Measurements from ENCODE around the gene NPHS1.
"Not testable (repeated sequence)": the region's sequence is repeated elsewhere in the genome, so short reads cannot be mapped to it uniquely, and the experiment has no call there.

NPHS1 gene

GRCh38 chr19:35852029-35852780 is at the start of gene NPHS1:
TSS of gene NPHS1 (minus strand) at chr19:35852504. CDS start at chr19:35851837, 667 bp downstream.
- DNase-seq (ENCODE audit: low read depth), result no peak

- peak; percentile 49 for DNase-seq (ENCODE audit: low read depth)
Observed at GRCh38 chr19:35901055-35901644, 48.8 kb upstream of the NPHS1 start.

- DNase-seq (ENCODE audit: low read depth), result peak; percentile 51
Observed at GRCh38 chr19:35899547-35900214, 47.4 kb upstream of the NPHS1 start.

- DNase-seq (ENCODE audit: low read depth), result no peak
Observed at GRCh38 chr19:35898499-35898809, 46.1 kb upstream of the NPHS1 start.

GRCh38 chr19:35897706-35898451 is 45.6 kb upstream of the NPHS1 start:
- no peak for DNase-seq (ENCODE audit: low read depth)

- no peak for DNase-seq (ENCODE audit: low read depth)
Observed at GRCh38 chr19:35896643-35897040, 44.3 kb upstream of the NPHS1 start.

GRCh38 chr19:35895911-35896642 is 43.8 kb upstream of the NPHS1 start:
- no peak for DNase-seq (ENCODE audit: low read depth)

- DNase-seq (ENCODE audit: low read depth), result no peak
Observed at GRCh38 chr19:35894342-35894741, 42.0 kb upstream of the NPHS1 start.

GRCh38 chr19:35891819-35892218 is 39.5 kb upstream of the NPHS1 start:
- DNase-seq (ENCODE audit: low read depth), result not testable (repeated sequence)

- no peak for DNase-seq (ENCODE audit: low read depth)
Observed at GRCh38 chr19:35890113-35890650, 37.9 kb upstream of the NPHS1 start.

- no peak for DNase-seq (ENCODE audit: low read depth)
Observed at GRCh38 chr19:35889370-35890112, 37.2 kb upstream of the NPHS1 start.

GRCh38 chr19:35888398-35888797 is 36.1 kb upstream of the NPHS1 start:
- DNase-seq (ENCODE audit: low read depth), result no peak

- DNase-seq (ENCODE audit: low read depth), result no peak
Observed at GRCh38 chr19:35887197-35887596, 34.9 kb upstream of the NPHS1 start.

GRCh38 chr19:35885904-35886303 is 33.6 kb upstream of the NPHS1 start:
- no peak for DNase-seq (ENCODE audit: low read depth)

GRCh38 chr19:35885225-35885738 is 33.0 kb upstream of the NPHS1 start:
- DNase-seq (ENCODE audit: low read depth), result no peak

- DNase-seq (ENCODE audit: low read depth), result no peak
Observed at GRCh38 chr19:35883882-35884281, 31.6 kb upstream of the NPHS1 start.

GRCh38 chr19:35882114-35882832 is 30.0 kb upstream of the NPHS1 start:
- DNase-seq (ENCODE audit: low read depth), result peak; percentile 49

- DNase-seq (ENCODE audit: low read depth), result peak; percentile 69
Observed at GRCh38 chr19:35879770-35880317, 27.5 kb upstream of the NPHS1 start.

- DNase-seq (ENCODE audit: low read depth), result no peak
Observed at GRCh38 chr19:35879068-35879467, 26.8 kb upstream of the NPHS1 start.

Data from HS-5 (cell line).